Lower leg skin (tissue), 3 donors: Measurements from ENCODE around the gene G0S2.

Experiments used
- CTCF ChIP-seq, 3 donors: fragments of 450-650 bp; IDR thresholded peaks; one replicate each; pipeline ENCODE4 v1.5.1; 2016; ENCODE audit warnings: antibody characterized with exemption in 3 of 3, mild to moderate bottlenecking in 3 of 3, moderate library complexity in 2 of 3
- POLR2A ChIP-seq, 2 donors: fragments of 450-650 bp; IDR thresholded peaks; one replicate each; pipeline ENCODE4 v1.6.1; 2016 to 2017; ENCODE audit warnings: antibody characterized with exemption in 2 of 2, mild to moderate bottlenecking in 1 of 2, moderate library complexity in 1 of 2

GRCh38 chr1:209650454-209650853, 24.8 kb upstream of the G0S2 start:
- TF ChIP-seq POLR2A (IDR thresholded peaks at IDR 0.05) (no peak), CTCF (IDR thresholded peaks at IDR 0.05) (no peak)
